GM12892 (cell line): ENCODE measurements around the gene HES2.
"Not testable (repeated sequence)": the region's sequence is repeated elsewhere in the genome, so short reads cannot be mapped to it uniquely, and the experiment has no call there.

Experiments
- DNase-seq: peaks from one replicate; pipeline ENCODE4 v3.0.0; 2011; ENCODE audit not compliant: insufficient read length
- FAIRE-seq: peaks from 2 replicates; lab custom pipeline; 2011; peaks lifted over from hg19 to GRCh38; lab: Jason Lieb, UNC
- POLR2A ChIP-seq: IDR thresholded peaks from 2 replicates; pipeline ENCODE4 v1.6.1; 2011; ENCODE audit warnings: low read depth, low read length, control low read depth
- POLR2AphosphoS5 ChIP-seq: IDR thresholded peaks from 2 replicates; pipeline ENCODE4 v1.6.1; 2011; ENCODE audit warnings: low read depth, low read length, control low read depth
- TAF1 ChIP-seq: IDR thresholded peaks from 2 replicates; pipeline ENCODE4 v1.6.1; 2011; ENCODE audit warnings: low read depth, mild to moderate bottlenecking, control low read depth, low read length, borderline replicate concordance

Gene HES2

GRCh38 chr1:6397844-6398441, 21.8 kb downstream of the HES2 start:
- TF ChIP-seq POLR2AphosphoS5 (no peak), TAF1 (no peak), POLR2A (no peak)
- FAIRE-seq: no peak
- no peak for DNase-seq

- no peak for DNase-seq
- no peak for FAIRE-seq
- TF ChIP-seq POLR2A (no peak), TAF1 (no peak), POLR2AphosphoS5 (no peak)
Measured at GRCh38 chr1:6396998-6397397, 22.7 kb downstream of the HES2 start.

- FAIRE-seq, DNase-seq: not testable (repeated sequence)
Measured at GRCh38 chr1:6395781-6396244, 23.9 kb downstream of the HES2 start.

- not testable (repeated sequence) for FAIRE-seq
Measured at GRCh38 chr1:6395130-6395529, 24.6 kb downstream of the HES2 start.

GRCh38 chr1:6393400-6394187, 26.1 kb downstream of the HES2 start, which contains the start of gene ACOT7:
Gene ACOT7, minus strand, starts transcription at chr1:6393767. Its CDS starts 368 bp downstream, at chr1:6393399.
- FAIRE-seq (peak; percentile 89), DNase-seq (peak; percentile 88)
- 0 out of 2 replicates have a peak, but pooled peaks have one; percentile 22 for TF ChIP-seq POLR2AphosphoS5
- peak; percentile 64; the same call in 1 of the 2 replicates for TF ChIP-seq POLR2A
- no peak for TF ChIP-seq TAF1

More at GRCh38 chr1:6395130-6395529, 24.6 kb downstream of the HES2 start:
- DNase-seq: not testable (repeated sequence)

- DNase-seq: no peak
- TF ChIP-seq TAF1 (peak; percentile 77), POLR2AphosphoS5 (no peak; the same call in none of the 2 replicates), POLR2A (peak; percentile 80)
- no peak for FAIRE-seq
Measured at GRCh38 chr1:6392809-6393399, 26.8 kb downstream of the HES2 start.

- no peak for DNase-seq
- FAIRE-seq: no peak
Measured at GRCh38 chr1:6391951-6392808, 27.5 kb downstream of the HES2 start.

GRCh38 chr1:6389971-6390370, 29.7 kb downstream of the HES2 start:
- no peak for TF ChIP-seq TAF1
- TF ChIP-seq POLR2AphosphoS5: no peak
- no peak for TF ChIP-seq POLR2A
- FAIRE-seq (no peak), DNase-seq (no peak)

More at GRCh38 chr1:6391951-6392808, 27.5 kb downstream of the HES2 start:
- TF ChIP-seq POLR2AphosphoS5 (no peak), TAF1 (no peak), POLR2A (no peak)

GRCh38 chr1:6386371-6386949, 33.3 kb downstream of the HES2 start:
- no peak for FAIRE-seq
- no peak for DNase-seq
- no peak for TF ChIP-seq POLR2AphosphoS5
- no peak for TF ChIP-seq TAF1
- TF ChIP-seq POLR2A: no peak

- no peak for DNase-seq
- TF ChIP-seq POLR2AphosphoS5 (no peak), TAF1 (no peak), POLR2A (no peak)
- FAIRE-seq: no peak
Measured at GRCh38 chr1:6385488-6386191, 34.1 kb downstream of the HES2 start.

- no peak for FAIRE-seq
- TF ChIP-seq TAF1: no peak
- no peak for TF ChIP-seq POLR2A
- no peak for TF ChIP-seq POLR2AphosphoS5
- DNase-seq: no peak
Measured at GRCh38 chr1:6384962-6385361, 34.8 kb downstream of the HES2 start.
